ENCODE data around the gene EDA.
"Not testable (repeated sequence)": the region's sequence is repeated elsewhere in the genome, so short reads cannot be mapped to it uniquely, and the experiment has no call there.

Gene EDA

GRCh38 chrX:69746051-69746450 is 130.1 kb downstream of the EDA start:
- no peak for DNase-seq (ENCODE audit: low read depth)

- no peak for DNase-seq (ENCODE audit: low read depth)
Observed at GRCh38 chrX:69748055-69748454, 132.1 kb downstream of the EDA start.

DNA sequence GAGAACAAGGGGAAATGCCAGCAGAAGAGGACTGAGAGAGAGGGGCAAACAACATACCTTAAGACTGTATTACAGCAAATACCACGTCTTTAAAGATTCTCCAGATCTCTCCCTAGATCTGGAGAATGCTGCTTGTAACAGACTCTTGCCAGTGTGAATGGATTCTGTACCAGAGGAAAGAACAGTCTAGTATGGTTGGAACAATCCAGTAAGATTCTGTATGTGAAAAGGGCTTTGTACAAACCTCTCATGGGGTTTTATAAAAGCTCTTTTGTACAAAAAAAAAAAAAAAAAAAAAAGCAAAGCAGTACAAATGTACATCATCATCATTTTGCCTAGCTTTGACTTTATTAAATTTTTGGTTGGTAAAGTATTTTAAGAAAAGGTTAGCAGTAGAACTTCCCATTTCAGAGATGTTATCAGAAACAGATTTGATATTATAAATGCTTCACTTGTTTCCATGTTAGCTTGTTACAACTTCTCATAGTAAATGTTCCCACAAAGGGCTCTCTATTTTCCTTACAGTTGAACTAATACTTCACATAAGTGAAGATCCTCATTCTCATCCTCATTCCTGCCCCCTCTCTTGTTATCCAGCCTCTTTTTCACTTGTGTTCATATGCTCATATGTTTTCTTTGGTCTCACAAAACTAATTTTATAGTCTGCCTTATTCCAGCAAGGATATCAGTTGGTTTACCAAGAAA is 144.2 kb downstream of the EDA start:
- DNase-seq (ENCODE audit: low read depth), result no peak

DNA sequence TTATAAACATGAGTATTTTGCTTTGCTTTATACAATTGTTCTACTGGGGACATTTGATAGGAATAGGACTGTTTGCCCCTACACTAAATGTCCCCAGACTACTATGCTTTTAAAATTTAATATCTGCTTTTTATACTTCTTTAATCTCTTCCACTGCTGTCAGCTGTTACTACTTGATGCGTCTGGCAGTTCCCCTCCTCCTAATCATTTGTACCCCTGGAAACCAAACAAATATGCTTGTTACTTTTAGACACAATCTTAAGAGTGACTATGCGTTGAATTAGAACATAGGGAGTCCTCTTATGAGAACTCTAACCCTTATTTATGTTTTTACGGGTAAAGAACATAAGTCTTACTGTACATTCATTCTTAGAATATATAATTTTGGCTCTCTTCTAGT is 145.7 kb downstream of the EDA start:
- DNase-seq (ENCODE audit: low read depth), result no peak

DNA sequence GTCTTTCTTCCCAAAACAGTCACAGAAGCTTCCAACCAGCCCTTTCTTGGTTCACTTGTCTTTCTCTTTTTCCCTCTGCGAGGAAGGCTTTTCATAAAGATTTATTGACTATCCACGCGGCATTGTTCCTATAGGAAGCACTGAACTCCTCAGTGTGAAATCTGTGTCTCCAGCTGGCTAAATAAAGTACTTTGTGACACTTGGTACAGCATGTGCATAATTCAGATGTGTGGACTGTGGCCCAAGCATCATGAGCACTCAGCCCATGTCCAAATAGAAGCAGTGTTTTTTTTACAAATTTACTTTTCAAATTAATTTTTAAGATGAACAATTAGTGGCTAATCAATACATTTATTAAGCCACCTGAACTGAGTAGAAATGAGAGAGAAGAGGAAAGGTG is 146.4 kb downstream of the EDA start:
- DNase-seq (ENCODE audit: low read depth), result no peak

- no peak for DNase-seq (ENCODE audit: low read depth)
Observed at GRCh38 chrX:69793260-69793935, 177.5 kb downstream of the EDA start.

DNA sequence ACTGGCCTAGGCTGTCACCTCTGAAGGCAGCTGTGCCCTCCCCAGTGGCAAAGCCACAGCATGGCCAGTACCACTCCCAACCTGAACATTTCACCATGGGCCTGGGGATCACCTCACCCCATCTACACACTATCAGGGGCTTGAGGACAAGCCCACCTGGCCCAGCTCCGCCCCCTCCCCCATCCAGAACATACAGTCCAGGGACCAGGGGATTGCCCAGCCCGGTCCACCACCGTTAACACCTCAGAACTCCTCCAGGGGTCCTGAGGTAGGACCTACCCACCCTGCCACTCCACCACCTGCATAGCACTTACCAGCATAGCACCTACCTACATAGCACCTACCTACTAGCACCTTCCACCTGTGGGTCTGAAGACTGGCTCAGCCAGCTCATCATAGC is 179.8 kb downstream of the EDA start:
- DNase-seq (ENCODE audit: low read depth), result no peak

DNA sequence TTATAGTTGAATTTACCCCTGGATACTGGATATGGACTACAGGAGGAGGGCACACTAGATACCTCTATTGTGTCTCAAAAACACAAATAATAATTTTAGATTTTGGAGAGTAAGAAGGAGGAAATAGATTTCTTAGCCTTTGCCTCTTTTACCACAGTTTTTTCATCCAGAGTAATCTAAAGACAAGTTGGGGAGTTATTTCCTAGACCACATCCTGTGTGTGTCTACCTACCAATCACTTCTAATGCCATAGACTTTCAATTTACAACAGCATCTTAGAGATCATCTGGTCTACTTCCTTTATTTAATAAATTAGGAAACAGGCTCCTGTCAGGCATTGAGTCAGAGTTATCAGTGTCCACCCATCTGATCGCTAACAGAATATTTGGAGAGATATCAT is 191.5 kb downstream of the EDA start:
- no peak for DNase-seq (ENCODE audit: low read depth)

DNA sequence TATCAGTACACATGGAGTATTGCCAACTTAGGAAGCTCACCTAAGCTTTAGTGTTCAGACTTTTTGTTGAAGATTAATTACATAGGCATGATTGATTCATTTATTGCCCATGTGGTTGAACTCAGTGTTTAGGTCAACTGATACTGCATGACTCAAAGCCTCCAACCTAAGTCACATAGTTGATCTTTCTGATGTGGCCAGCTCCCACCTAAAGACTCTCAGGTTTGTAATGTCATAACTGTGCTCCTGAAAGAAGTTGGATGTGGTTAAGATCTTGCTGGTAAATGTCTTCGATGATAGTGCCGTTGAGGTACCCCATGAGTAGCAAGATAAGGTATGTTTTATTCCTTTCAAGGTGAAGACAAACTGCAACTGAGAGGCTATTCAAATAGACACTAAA is 192.5 kb downstream of the EDA start:
- no peak for DNase-seq (ENCODE audit: low read depth)

GRCh38 chrX:69813677-69814076 is 197.8 kb downstream of the EDA start:
- no peak for DNase-seq (ENCODE audit: low read depth)

GRCh38 chrX:69815063-69815462 is 199.2 kb downstream of the EDA start:
- no peak for DNase-seq (ENCODE audit: low read depth)

GRCh38 chrX:69815519-69815918 is 199.6 kb downstream of the EDA start:
- no peak for DNase-seq (ENCODE audit: low read depth)

DNA sequence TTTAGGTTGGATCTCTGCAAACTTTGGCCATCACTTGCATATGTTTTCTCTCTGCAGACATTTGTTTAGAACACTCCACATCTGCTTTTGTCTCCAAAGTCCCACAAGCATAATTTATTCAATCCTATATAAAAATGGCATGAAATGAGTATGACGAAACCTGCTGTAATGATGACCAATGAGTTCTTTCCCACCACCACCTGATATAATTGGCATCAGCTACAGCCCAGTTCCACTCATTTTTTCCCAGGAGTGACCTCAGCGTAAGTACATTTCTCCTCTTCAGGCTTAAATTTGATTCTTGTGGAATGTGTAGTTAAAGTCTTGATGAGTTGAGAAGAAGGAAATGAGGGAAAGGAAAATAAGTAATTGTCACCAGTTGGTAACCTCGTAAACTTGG is 228.7 kb downstream of the EDA start:
- no peak for DNase-seq (ENCODE audit: low read depth)

DNA sequence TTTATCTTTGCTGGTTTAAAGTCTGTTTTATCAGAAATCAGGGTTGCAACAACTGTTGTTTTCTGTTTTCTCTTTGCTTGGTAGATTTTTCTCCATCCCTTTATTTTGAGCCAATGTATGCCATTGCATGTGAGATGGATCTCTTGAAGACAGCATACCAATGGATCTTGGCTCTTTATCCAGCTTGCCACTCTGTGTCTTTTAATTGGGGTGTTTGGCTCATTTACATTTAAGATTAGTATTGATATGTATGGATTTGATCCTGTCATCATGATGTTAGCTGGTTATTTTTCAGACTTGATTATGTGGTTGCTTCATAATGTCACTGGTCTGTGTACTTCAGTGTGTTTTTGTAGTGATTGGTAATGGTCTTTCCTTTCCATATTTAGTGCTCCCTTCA is 244.1 kb downstream of the EDA start:
- not testable (repeated sequence) for DNase-seq (ENCODE audit: low read depth)

DNA sequence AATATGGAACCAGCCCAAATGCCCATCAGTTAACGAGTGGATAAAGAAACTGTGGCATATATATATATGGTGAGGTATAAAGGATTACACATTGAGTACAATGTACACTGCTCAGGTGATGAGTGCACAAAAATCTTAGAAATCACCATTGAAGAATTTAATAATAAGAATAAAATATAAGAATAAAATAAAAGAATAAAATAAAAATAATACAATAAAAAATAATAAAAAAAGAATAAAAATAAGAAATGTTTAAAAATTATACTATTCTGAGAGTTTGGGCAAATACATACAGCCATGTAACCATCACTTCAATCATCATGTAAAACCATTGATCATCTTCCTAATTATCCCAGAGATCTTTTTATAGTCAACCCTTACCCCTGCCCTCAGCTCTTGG is 260.3 kb downstream of the EDA start:
- DNase-seq (ENCODE audit: low read depth), result no peak

DNA sequence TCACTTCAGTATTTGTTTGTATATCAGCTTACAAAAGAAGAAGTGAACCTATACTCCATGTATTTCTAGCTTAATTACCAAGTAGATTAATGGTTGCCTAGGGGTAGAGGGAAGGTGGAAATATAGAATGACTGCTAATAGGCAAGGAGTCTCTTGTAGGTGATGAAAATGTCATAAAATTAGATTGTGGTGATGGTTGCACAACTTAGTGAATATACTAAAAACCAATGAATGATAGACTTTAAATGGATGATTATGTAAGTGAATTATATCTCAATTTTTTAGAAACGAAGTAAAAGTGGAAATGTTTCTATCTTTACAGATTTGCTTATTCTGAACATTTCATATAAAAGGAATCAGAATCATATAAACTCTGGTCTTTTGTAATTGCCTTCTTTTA is 268.3 kb downstream of the EDA start:
- DNase-seq (ENCODE audit: low read depth), result no peak

GRCh38 chrX:69896046-69896445 is 280.1 kb downstream of the EDA start:
- no peak for DNase-seq (ENCODE audit: low read depth)

- DNase-seq (ENCODE audit: low read depth), result no peak
Observed at GRCh38 chrX:69900491-69900890, 284.6 kb downstream of the EDA start.

GRCh38 chrX:69906447-69906846 is 290.5 kb downstream of the EDA start:
- DNase-seq (ENCODE audit: low read depth), result no peak

- DNase-seq (ENCODE audit: low read depth), result no peak
Observed at GRCh38 chrX:69914781-69915180, 298.9 kb downstream of the EDA start.

DNA sequence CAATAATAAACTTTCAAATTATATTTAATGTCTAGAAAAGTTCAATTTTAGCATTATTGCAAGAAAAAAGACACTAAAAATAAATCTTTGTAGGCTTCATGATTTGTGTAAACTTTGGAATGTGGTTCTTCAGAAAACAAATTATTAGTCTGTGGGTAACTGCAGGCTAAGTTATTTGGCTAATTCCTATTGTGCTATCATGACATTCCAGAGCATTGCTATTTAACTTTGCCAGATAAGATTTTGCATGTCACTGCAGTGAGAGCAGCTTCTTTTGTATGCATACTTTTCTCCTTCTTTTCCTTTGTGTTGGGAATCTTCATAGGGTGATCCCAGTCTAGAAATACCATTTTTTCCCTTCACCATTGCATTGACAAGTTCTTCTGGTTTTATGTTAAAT is 303.8 kb downstream of the EDA start:
- no peak for DNase-seq (ENCODE audit: low read depth)

DNA sequence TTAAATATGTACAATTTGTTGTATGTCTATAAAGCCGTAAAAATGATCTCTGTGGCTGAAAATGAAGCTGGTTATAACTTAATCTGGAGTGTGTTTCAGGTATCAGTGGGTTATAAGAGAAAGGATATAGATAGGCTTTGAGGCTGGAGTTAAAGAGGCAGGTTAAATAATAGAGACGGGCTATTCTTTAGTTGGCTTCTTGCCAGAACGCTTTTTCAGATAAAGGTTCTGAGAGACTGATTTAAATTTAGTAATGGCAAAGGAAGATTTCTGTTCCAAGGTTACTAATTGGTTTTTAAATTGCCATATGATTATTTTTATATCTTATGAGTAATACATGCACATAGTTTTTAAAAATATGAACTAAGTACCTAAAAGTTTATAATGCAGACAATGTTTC is 316.4 kb downstream of the EDA start:
- DNase-seq (ENCODE audit: low read depth), result no peak

- DNase-seq (ENCODE audit: low read depth), result no peak
Observed at GRCh38 chrX:69948276-69948797, 332.4 kb downstream of the EDA start.

DNA sequence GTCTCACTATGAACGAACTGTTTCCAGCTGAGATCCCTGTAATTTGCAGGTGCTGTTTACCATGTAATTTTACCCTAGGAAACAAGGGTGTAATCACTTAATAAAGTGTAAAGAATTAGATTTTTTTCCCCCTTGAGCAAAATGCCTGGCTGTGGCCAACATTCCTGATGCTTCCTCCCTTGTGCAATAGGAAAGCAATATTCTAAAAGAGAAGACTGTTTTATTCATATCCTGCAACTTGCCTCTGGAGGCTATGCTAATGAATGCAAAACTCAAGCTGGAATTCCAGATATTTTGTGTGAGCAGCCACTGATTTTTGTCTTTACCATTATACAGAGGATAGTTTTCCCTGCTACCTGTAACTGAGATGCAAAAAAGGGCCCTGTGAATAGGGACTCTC is 335.8 kb downstream of the EDA start:
- no peak for DNase-seq (ENCODE audit: low read depth)

Measured in activated T-cell treated with anti-CD3 and anti-CD28 coated beads for 24 hours (primary cell).